Tibial nerve (tissue), 4 donors: ENCODE data around the gene LATS2. TPM values are rescaled to one million over a fixed set of nuclear protein-coding genes. Genes with fewer than 3 reads are reported as not detected.
"Not testable (repeated sequence)": the region's sequence is repeated elsewhere in the genome, so short reads cannot be mapped to it uniquely, and the experiment has no call there.

Source experiments
- DNase-seq, 2 donors: peaks; one replicate each; pipeline ENCODE4 v3.0.0-alpha.2; 2019; ENCODE audit warnings: low spot score in 2 of 2
- H3K27ac ChIP-seq, 4 donors: fragments of 200-600 bp; sonication (generic) in 3 of 4; one replicate each; pipeline ENCODE4 v1.5.1; 2017 to 2019; ENCODE audit warnings: mild to moderate bottlenecking in 1 of 4
- H3K27me3 ChIP-seq, 2 donors: fragments of 200-600 bp; sonication (generic) in 1 of 2; one replicate each; pipeline versions ENCODE4 v1.5.1 to v1.6.0; 2017 to 2019
- H3K36me3 ChIP-seq, 3 donors: fragments of 200-600 bp; sonication (generic); one replicate each; pipeline ENCODE4 v1.5.1; 2018 to 2019
- H3K4me1 ChIP-seq, 4 donors: fragments of 200-600 bp; sonication (generic) in 3 of 4; one replicate each; pipeline ENCODE4 v1.5.1; 2017 to 2019
- H3K4me3 ChIP-seq, 4 donors: fragments of 200-600 bp; sonication (generic) in 3 of 4; one replicate each; pipeline ENCODE4 v1.5.1; 2017 to 2019; ENCODE audit warnings: mild to moderate bottlenecking in 1 of 4, moderate library complexity in 1 of 4
- H3K9me3 ChIP-seq, 4 donors: fragments of 200-600 bp; sonication (generic) in 3 of 4; one replicate each; pipeline ENCODE4 v1.5.1; 2017 to 2019
- EP300 ChIP-seq, 2 donors: sonication (generic); formaldehyde crosslinking; IDR thresholded peaks; one replicate each; pipeline ENCODE4 v1.6.1; 2017; ENCODE audit warnings: antibody characterized with exemption in 2 of 2, mild to moderate bottlenecking in 1 of 2
- POLR2A ChIP-seq, 2 donors: fragments of 450-650 bp; IDR thresholded peaks; one replicate each; pipeline ENCODE4 v1.6.1; 2017; ENCODE audit warnings: antibody characterized with exemption in 2 of 2, mild to moderate bottlenecking in 2 of 2, moderate library complexity in 2 of 2
- WGBS, 2 donors: methylation state at CpG; one replicate each; pipeline ENCODE4 v1.1.5; 2018; 5-methylcytosine and 5-hydroxymethylcytosine counted together
- total RNA-seq, 4 donors: library from RNA; depleted of rRNA; stranded (reverse); fragments of >200 nt; gene quantifications; one replicate each; pipeline ENCODE4 v1.1.0, GENCODE V29; 2016
- TF ChIP-seq, protein P1 (sequence below), 5 experiments: fragments of 200-600 bp in 3 of 5; fragments of 450-650 bp in 2 of 5; sonication (generic) in 3 of 5; IDR thresholded peaks; one replicate each; pipeline ENCODE4 v1.5.1; 2016 to 2019; ENCODE audit warnings: antibody characterized with exemption in 5 of 5, mild to moderate bottlenecking in 3 of 5, moderate library complexity in 2 of 5

The LATS2 gene
- total RNA-seq, 4 donors from 2014 or later, result 40.2 to 49.4 (median 42.3) TPM

DNA sequence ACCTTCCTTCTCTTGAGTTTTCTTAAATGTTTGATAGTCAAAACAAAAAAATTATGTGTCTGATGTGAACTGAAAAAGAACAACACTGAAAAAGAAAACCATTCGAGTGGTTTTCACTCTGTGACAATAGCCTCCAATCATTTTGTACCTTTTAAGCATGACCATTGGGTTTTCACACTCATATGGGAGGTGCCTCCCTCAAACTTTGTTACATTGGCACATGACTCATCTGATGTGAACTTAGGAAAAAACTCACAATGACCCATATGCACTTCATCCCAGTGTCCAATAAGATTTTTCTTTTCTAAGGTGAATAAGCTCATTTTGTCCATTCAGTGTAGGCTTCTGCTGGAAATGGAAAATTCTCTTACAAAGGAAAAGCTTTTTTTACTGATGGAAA, 92.2 kb downstream of the LATS2 start:
- Histone ChIP-seq H3K4me3 (no peak overlapping the region), H3K27ac (no peak overlapping the region), H3K9me3 (no peaks in the 10 kb centered on the region), H3K36me3 (peaks cover 0 to 24% (median 0%) of the 10 kb centered on the region in 3 donors), H3K27me3 (no peaks in the 10 kb centered on the region), H3K4me1 (no peaks in the 10 kb centered on the region)
- TF ChIP-seq POLR2A (IDR thresholded peaks at IDR 0.05), result no peak
- TF ChIP-seq, protein P1, sequence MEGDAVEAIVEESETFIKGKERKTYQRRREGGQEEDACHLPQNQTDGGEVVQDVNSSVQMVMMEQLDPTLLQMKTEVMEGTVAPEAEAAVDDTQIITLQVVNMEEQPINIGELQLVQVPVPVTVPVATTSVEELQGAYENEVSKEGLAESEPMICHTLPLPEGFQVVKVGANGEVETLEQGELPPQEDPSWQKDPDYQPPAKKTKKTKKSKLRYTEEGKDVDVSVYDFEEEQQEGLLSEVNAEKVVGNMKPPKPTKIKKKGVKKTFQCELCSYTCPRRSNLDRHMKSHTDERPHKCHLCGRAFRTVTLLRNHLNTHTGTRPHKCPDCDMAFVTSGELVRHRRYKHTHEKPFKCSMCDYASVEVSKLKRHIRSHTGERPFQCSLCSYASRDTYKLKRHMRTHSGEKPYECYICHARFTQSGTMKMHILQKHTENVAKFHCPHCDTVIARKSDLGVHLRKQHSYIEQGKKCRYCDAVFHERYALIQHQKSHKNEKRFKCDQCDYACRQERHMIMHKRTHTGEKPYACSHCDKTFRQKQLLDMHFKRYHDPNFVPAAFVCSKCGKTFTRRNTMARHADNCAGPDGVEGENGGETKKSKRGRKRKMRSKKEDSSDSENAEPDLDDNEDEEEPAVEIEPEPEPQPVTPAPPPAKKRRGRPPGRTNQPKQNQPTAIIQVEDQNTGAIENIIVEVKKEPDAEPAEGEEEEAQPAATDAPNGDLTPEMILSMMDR (IDR thresholded peaks at IDR 0.05), result no peak
- no peak for TF ChIP-seq EP300 (IDR thresholded peaks at IDR 0.05)
- WGBS, 2 donors, result 79 to 80% methylated on average over 1 of the region's 1 CpG
- DNase-seq, result no peak

DNA sequence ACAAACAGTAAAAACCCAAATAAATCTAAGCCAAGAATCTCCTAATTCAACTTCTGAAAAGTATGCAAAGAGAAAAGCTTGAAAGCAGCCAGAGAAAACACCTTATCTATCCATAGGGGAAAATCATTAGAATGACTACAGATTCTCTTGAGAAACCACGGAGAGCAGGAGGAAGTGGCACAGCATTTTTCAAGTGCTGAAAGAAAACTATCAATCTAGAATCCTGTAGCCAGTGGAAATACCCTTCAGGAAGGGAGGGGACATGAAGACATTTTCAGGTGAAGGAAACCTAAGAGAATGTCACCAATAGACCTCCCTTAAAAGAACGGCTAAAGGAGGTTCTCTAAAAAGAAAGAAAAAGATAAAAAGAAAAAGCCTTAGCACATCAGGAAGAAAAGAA, 92.6 kb downstream of the LATS2 start:
- no peak for DNase-seq
- no peaks in the 10 kb centered on the region for H3K27me3 ChIP-seq
- no peaks in the 10 kb centered on the region for H3K4me1 ChIP-seq
- H3K4me3 ChIP-seq, result no peak overlapping the region
- TF ChIP-seq, protein P1 (IDR thresholded peaks at IDR 0.05), result no peak
- TF ChIP-seq POLR2A (IDR thresholded peaks at IDR 0.05), result no peak
- no peak for TF ChIP-seq EP300 (IDR thresholded peaks at IDR 0.05)
- H3K36me3 ChIP-seq, result peaks cover 0 to 20% (median 0%) of the 10 kb centered on the region in 3 donors
- no peaks in the 10 kb centered on the region for H3K9me3 ChIP-seq
- 58 to 63% methylated on average over 2 of the region's 2 CpGs for whole genome bisulfite sequencing, 2 donors
- no peak overlapping the region for H3K27ac ChIP-seq

DNA sequence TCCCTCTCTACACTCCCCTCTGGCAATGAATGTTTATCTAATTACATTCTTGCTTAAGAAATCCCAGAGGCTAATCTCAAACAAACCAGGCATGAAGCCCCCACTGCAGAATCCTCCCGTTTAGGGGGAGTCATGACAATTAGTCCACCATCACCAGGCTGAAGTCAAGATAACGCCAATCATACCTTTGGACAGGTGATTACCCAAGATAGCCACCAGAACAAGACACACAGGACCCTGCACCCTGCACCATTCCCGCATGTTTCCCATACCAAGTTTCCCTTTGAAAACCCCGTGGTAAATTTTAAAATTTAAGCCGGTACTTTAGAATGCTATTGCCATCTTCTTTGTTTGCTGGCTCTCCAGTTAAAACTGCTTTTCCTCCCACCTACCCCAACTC, 94.0 kb downstream of the LATS2 start:
- 80 to 84% methylated on average over 5 of the region's 5 CpGs for WGBS, 2 donors
- no peaks in the 10 kb centered on the region for H3K27me3 ChIP-seq

DNA sequence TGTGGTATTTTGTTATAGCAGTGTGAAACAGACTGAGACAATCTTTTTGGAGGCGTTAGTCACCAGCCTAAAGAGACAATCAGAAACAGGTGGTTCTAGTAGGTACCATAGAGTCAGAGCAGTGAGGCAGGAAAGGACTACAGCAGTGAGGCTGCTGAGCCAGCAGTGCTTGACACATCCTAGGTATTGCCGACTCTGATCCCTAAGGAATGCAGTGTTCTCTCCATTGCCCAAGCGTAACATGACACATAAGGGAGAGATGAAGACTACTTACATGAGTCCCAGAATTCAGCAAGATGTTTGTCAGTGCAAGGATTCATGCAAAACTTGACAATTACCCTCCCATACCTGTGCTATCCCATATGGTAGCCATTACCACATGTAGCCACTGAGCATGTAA, 96.5 kb downstream of the LATS2 start:
- Histone ChIP-seq H3K36me3 (no peaks in the 10 kb centered on the region), H3K4me1 (no peaks in the 10 kb centered on the region), H3K9me3 (no peaks in the 10 kb centered on the region), H3K27ac (no peak overlapping the region), H3K27me3 (no peaks in the 10 kb centered on the region), H3K4me3 (no peak overlapping the region)
- no peak for DNase-seq
- TF ChIP-seq EP300 (IDR thresholded peaks at IDR 0.05) (no peak), POLR2A (IDR thresholded peaks at IDR 0.05) (no peak)
- TF ChIP-seq, protein P1 (IDR thresholded peaks at IDR 0.05), result no peak
- WGBS, 2 donors, result 87 to 90% methylated on average over 3 of the region's 3 CpGs

More for the DNA sequence above, 94.0 kb downstream of the LATS2 start:
- no peak overlapping the region for H3K4me3 ChIP-seq
- no peak for DNase-seq
- no peak overlapping the region for H3K27ac ChIP-seq
- TF ChIP-seq, protein P1 (IDR thresholded peaks at IDR 0.05), result no peak
- TF ChIP-seq POLR2A (IDR thresholded peaks at IDR 0.05), result no peak
- no peak for TF ChIP-seq EP300 (IDR thresholded peaks at IDR 0.05)
- peaks cover 0 to 6% (median 0%) of the 10 kb centered on the region in 3 donors for H3K36me3 ChIP-seq
- H3K9me3 ChIP-seq, result no peaks in the 10 kb centered on the region
- H3K4me1 ChIP-seq, result no peaks in the 10 kb centered on the region

DNA sequence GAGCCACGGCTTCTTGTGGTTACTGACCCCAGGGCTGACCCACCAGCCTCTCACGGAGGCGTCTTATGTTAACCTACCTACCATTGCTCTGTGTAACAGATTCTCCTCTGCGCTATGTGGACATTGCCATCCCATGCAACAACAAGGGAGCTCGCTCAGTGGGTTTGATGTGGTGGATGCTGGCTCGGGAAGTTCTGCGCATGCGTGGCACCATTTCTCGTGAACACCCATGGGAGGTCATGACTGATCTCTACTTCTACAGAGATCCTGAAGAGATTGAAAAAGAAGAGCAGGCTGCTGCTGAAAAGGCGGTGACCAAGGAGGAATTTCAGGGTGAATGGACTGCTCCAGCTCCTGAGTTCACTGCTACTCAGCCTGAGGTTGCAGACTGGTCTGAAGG, 99.7 kb downstream of the LATS2 start:
- WGBS, 2 donors, result 78 to 87% methylated on average over 10 of the region's 10 CpGs
- not testable (repeated sequence) for DNase-seq, H3K27me3 ChIP-seq, H3K4me3 ChIP-seq, H3K4me1 ChIP-seq, H3K9me3 ChIP-seq, H3K27ac ChIP-seq, H3K36me3 ChIP-seq
